ENCODE measurements around the gene GNAZ. TPM values are rescaled to one million over a fixed set of nuclear protein-coding genes. Genes with fewer than 3 reads are reported as not detected.

GNAZ gene
- total RNA-seq = 175 TPM

GRCh38 chr22:23070418-23071229 is at the start of gene GNAZ:
TSS of gene GNAZ (plus strand) at chr22:23070519. CDS start at chr22:23095696, 25,177 bp downstream.

GRCh38 chr22:23144932-23145877 is 74.9 kb downstream of the GNAZ start, which contains the start of gene RAB36:
TSS of gene RAB36 (plus strand) at chr22:23145477. CDS start at chr22:23146617, 1,140 bp downstream.

Small RNAs within 50 kb of the gene (small RNA-seq; reads per million reads assigned to genes)
- gene RF00017 (ENCODE audit: low replicate concordance) (not detected), gene RF00066 (ENCODE audit: low replicate concordance) (not detected)

Other genes with a start within 250 kb of the GNAZ start
- gene IGLL5, start 182.7 kb upstream of the GNAZ start, total RNA-seq = not detected
- 8.5 TPM for gene RSPH14, start 71.5 kb downstream of the GNAZ start, total RNA-seq
- 7.5 TPM for gene RAB36, start 75.0 kb downstream of the GNAZ start, total RNA-seq
- 79.8 TPM for gene BCR, start 110.0 kb downstream of the GNAZ start, total RNA-seq

All from parietal lobe (tissue), 2 donors.